NCI-H1436 treated with DMSO at 0.1 percent for 48 hours (cell line): ENCODE measurements around the gene AGXT.

Source experiments
- DNase-seq: peaks from one replicate; lab custom pipeline; 2025; lab: John Stamatoyannopoulos, UW

AGXT gene

GRCh38 chr2:240868286-240869108 is at the start of gene AGXT:
Gene AGXT, plus strand, starts transcription at chr2:240868824. Its CDS starts 42 bp downstream, at chr2:240868866.
- DNase-seq = no peak

DNA sequence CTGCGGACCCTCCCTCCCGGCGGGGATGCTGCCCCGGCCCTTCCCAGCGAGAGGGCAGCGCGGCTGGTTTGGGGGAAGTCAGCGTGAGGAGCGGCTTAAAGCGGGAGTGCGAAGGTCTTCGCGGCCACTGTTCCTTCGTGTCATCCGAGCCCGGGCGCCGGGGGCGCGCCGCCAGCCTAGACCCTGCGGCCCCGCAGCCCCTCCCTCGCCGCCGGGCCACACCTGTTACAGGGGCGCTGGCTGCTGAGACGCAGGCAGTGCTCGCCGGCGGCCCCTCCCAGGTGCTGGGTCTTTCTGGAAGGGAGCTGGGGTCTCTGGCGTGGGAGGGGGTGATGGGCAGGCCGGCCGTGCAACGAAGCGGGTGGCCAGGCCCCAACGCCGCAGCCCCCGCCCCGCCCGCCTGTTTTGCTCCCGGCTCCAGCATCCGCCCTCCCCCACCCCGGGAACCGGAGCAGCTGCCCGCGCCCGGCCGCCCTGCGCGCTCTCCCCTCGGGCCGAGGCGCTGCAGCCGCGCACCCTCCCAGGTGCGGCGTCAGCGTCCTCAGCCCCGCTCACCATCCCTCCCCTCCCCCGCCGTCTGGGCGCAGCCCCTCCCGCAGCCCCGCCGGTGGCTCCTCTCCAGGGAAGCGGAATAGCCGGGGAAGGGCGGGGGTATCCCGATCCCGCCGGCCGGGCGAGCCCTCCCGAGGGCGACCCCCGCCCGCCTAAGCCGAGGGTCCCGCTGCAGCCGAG is 49.3 kb upstream of the AGXT start:
- no peak for DNase-seq

GRCh38 chr2:240819858-240820606 is 48.6 kb upstream of the AGXT start, which contains the start of gene KIF1A:
Gene KIF1A, minus strand, starts transcription at chr2:240820219. Its CDS starts 22,467 bp downstream, at chr2:240797752.
- DNase-seq = peak; percentile 64

DNA sequence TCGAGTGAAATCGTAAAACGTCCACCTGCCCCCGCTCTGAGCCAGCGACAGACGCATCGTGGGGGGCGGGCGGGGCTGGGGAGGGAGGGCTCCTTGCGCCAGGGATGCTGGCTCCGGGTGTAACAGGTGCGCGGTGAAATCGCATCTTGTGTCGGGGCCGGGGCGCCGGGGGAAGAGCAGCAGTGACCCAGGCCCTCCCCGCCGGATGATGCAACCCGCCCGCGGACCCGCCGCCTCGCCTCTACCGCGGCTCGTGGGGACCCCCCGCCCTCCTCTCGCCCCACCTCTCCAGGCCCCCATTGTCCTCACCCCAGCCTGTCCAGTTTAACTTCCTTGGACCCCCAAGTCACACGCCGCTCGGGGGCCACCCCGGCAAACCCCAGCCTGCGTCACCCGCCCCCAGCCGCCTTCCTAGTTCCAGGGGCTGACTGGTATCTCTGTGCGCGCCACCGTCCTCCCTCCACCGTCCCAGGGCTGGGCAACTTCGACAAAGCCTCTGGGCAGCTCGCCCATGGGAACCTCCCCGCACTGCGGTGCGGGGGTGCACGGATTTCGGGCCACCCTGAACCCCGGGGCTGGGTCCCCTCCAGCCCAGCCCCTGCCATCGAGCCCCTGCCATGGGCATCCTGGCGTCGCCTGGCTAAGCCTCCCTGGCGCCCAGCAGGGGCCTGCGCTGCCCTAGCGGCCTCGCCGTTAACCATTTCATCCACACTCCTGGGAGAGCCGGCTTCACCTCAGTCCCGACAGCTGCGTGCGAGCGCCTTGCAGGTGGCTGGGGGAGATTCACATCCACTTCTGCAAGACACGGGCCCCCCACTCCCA is 47.8 kb upstream of the AGXT start:
- no peak for DNase-seq

- no peak for DNase-seq
Measured at GRCh38 chr2:240821429-240821778, 47.2 kb upstream of the AGXT start.

GRCh38 chr2:240822280-240822847 is 46.3 kb upstream of the AGXT start:
- peak; percentile 89 for DNase-seq

DNA sequence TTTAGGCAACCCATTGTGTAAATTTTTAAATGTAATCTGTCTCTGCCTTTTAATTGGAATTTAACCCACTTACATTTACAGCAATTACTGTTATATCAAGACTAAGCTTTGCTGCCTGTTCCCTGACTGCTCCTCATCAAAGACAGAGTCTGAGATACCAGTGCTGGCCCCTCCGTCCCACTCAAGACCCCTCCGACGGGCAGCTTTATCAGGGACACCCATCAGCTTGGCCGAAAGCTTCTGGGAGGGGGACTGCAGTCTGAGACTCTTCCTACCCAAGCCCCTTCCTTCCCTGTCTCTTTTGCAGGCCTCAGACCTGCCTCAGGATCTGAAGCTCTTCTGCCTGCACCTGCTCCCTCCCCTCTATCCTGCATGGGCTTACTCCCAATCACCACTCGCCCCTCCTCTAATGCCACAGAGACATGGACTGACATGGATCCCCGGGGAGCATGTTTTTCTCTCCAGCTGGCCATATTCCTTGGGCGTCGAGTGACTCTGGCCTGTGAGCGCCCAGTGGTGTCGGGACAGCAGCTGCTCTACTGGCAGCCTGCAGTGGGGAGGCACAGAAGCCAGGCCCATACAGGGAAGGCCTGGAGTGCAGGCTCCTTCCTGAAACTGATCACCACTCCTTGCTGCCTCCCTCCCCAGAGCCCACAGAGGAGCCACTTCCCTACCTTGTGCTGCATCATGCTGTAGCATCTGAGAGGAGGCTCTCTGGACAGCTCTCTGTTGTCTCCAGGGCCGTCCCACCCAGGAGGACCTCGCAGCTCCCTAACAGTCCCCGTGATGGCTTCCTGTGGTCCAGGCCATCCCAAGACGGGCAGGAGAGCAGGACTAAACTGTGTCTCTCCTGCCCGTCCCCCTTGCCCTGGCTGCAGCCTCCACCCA is 44.9 kb upstream of the AGXT start:
- DNase-seq = peak; percentile 54

- no peak for DNase-seq
Measured at GRCh38 chr2:240825476-240825875, 43.1 kb upstream of the AGXT start.

DNA sequence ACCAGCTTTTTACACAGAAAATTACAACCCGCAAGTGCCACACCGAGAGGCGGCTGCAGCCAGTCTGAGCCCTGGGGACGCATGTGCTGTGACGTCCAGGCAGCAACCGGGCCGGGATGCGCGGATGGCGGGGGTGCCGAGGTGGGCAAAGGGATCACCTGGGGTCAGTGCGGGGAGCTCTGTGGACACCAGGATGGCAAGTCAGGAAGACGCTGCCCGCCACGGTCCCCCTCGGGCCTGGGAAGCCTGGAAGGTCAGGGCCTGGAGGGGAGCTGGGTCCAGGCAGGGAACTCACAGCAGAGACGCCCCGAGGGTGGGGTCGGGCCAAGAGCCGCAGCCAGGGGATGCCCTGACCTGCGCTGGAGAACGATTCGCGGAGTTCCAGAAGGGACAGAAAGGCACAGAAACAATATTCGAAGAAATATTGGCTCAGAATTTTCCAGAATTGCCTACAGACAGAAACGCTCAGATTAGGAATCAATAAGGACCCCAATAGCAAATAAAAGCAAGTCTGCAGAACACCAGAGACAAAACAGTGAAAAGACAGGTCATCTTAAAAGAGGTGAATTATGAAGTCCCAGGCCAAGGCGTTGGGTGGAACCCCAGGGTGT is 36.9 kb upstream of the AGXT start:
- no peak for DNase-seq

GRCh38 chr2:240832205-240832727 is 36.4 kb upstream of the AGXT start:
- peak; percentile 56 for DNase-seq

- no peak for DNase-seq
Measured at GRCh38 chr2:240832921-240833494, 35.6 kb upstream of the AGXT start.

DNA sequence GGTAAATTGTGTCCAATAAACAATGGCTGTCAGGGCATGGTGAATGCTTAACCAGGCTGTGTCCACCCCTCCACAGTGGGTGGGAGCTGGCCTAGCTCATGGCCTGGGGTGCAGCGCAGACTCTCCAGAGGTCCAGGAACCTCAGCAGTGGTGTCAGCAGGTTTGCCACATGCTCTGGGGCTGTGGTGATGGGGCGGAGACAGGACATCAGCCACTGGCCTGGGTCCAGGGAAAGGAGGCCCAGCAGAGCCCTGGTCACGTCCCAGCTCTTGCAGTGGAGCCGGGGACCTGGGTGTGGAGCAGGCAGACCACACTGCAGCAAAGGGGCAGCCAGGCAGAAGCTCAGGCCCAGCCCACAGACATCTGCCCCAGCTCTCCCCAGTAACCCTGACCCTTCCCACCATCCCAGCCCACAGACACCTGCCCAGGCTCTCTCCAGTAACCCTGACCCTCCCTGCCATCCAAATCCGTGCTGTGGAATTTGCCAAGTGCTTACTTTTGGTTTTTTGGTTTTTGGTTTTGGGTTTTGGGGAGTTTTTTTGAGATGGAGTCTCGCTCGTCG is 34.8 kb upstream of the AGXT start:
- no peak for DNase-seq

- DNase-seq = no peak
Measured at GRCh38 chr2:240834377-240834975, 34.1 kb upstream of the AGXT start.

DNA sequence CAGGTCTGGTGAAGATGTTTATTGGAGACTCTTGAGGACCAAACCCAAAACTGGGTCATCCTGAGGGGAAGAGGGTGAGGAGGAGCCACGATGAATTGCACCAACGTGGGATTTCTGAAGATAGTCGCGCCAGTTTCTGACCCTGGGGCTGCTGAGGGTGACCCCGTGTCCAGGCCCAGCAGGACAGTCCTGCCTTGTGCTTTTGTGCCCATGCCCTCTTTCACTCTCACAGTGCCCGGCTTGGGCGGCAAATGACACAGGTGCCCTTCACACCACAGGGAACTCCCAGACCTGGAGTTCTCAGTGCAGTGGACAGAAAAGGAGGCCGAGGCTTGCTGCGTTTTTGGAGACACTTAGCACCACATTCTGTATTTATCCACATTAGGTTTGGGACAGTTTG is 33.1 kb upstream of the AGXT start:
- DNase-seq = no peak

DNA sequence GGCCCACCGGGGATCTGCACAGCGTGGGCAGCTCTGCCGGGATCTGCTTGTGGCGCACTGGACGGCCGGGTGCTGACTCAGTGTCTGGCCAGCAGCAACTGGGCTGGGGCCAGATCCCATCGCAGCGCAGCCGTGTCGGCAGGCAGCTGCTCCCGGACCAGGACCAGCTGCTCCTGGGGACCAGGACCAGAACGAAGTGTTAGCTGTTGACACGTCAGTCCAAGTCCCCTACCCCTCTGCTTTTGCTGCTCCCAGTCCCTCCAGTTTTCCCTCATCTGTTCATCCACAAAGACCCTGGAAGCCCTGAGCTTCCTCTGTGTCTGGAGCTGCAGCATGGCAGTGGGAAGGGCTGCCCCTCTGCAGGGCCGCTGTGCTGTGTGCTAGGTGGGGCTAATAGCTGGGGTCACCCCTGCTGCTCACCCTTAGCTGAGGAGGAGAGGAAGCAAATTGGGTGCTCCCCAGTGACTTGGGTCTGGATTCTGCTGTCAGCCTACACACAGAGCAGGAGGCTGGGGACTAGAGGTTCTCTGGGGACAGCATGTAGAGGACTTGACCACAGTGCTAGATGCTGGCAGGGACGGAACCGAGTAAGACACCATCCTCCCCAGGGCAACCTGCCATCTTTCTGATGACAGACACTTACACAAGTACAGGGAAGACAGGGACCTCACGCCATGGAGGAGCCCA is 31.7 kb upstream of the AGXT start:
- no peak for DNase-seq

DNA sequence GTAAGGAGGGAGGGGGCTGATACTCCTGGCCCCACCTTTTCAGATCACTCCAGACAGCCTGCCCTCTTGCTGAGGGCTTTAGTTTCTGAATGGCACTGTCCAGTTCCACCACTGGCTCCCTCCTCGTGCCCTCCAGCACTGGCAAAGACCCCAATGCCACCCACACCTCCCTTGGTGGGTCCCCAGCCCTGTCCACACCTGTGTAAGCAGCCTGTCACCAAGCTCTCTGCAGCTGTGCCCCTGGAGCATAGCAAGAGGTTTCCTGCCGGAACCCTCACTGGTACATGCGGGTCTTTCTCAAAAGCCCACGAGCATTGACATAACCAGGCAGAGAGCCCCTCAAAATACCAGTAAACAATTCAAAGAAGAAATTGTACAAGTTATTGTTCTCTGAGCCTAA is 31.0 kb upstream of the AGXT start:
- DNase-seq = no peak

DNA sequence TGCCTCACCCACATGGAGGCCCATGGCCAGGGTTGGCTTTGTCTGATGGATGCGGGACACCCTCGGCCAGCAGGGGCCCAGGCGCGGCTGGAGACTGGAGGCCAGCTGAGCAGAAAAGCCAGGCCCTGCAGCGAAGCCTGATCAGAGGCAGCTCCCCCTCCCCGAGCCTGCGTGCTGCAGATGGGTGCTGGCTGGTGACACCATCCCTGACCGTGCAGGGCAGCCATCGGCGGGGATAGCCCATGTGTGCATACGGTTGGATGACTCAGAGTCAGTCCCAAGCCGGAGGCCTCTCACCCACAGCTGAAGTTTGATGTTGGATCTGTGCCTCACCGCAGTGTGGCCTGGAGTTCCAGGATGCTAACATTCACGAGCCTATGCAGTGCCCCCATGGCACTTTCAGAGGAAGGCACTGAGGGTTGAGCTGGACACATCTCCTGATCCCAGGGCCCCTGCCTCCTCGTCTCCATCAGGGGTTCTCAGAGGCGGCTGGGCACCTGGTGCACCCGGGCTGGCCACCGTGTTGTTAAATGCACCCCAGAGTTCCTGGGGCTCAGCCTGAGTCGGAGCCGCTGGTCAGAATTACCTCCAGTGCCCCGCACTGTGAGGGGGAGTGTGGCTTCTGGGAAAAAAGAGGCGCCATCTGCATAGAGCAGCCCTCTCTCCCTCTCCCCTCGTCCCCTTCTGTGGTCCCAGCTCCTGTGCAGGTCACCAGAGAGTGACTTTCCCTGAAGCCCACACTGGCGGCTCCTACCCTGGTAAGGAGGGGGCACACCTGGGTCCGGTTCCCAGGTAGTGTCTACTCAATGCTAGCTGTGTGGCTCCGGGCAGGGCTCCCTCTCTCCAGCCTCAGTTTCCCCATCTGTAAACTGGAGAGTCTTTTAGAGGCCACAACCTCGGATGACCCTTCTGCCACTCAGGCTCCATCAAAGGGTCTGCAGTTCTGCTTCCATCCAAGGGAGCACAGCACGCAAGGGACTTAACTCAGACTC is 29.2 kb upstream of the AGXT start:
- DNase-seq = no peak
